H9 (cell line): ENCODE results near the gene HAND1. TPM values are rescaled to one million over a fixed set of nuclear protein-coding genes. Genes with fewer than 3 reads are reported as not detected.

Source experiments
- DNase-seq: peaks from one replicate; pipeline ENCODE4 v3.0.0-alpha.2; 2017
- H2AFZ ChIP-seq: one replicate; pipeline ENCODE4 v1.6.1; 2013; ENCODE audit warnings: mild to moderate bottlenecking, low read length, control low read depth, moderate library complexity
- H2AK5ac ChIP-seq: 2 replicates; pipeline ENCODE4 v1.6.1; 2013; ENCODE audit warnings: low read length, control low read depth, mixed read lengths; ENCODE audit not compliant: insufficient read length
- H2BK120ac ChIP-seq: one replicate; pipeline ENCODE4 v1.6.1; 2013; ENCODE audit warnings: low read depth, mild to moderate bottlenecking, low read length, control low read depth, inconsistent platforms; ENCODE audit not compliant: poor library complexity, severe bottlenecking
- H2BK12ac ChIP-seq: 2 replicates; pipeline ENCODE4 v1.6.1; 2013; ENCODE audit warnings: low read length, control low read depth, mixed read lengths, low read depth; ENCODE audit not compliant: insufficient read length
- H2BK15ac ChIP-seq: 2 replicates; pipeline ENCODE4 v1.6.1; 2013; ENCODE audit warnings: low read depth, low read length, control low read depth
- H2BK20ac ChIP-seq: one replicate; pipeline ENCODE4 v1.6.1; 2013; ENCODE audit warnings: low read depth, mild to moderate bottlenecking, low read length, control low read depth, inconsistent platforms; ENCODE audit not compliant: poor library complexity, severe bottlenecking
- H2BK5ac ChIP-seq: 2 replicates; pipeline ENCODE4 v1.6.1; 2013; ENCODE audit warnings: low read length, control low read depth, mixed read lengths; ENCODE audit not compliant: insufficient read length
- H3K14ac ChIP-seq: 2 replicates; pipeline ENCODE4 v1.6.1; 2013; ENCODE audit warnings: low read length, control low read depth; ENCODE audit not compliant: insufficient read depth
- H3K18ac ChIP-seq: 2 replicates; pipeline ENCODE4 v1.6.1; 2013; ENCODE audit warnings: low read depth, mild to moderate bottlenecking, mixed read lengths, low read length, control low read depth; ENCODE audit not compliant: insufficient read length
- H3K23ac ChIP-seq: 2 replicates; pipeline ENCODE4 v1.6.1; 2013; ENCODE audit warnings: low read length, control low read depth, mixed read lengths, low read depth; ENCODE audit not compliant: insufficient read length
- H3K23me2 ChIP-seq: 2 replicates; pipeline ENCODE4 v1.6.1; 2013; ENCODE audit warnings: low read depth, mild to moderate bottlenecking, mixed read lengths, low read length, control low read depth; ENCODE audit not compliant: insufficient read length, poor library complexity, severe bottlenecking
- H3K27ac ChIP-seq: 2 replicates; pipeline ENCODE4 v1.5.1; 2013; ENCODE audit warnings: low read length, control low read depth, mixed read lengths, low read depth; ENCODE audit not compliant: insufficient read length
- H3K27me3 ChIP-seq: 2 replicates; pipeline ENCODE4 v1.6.1; 2013; ENCODE audit warnings: low read length, control low read depth, inconsistent platforms; ENCODE audit not compliant: insufficient read depth
- H3K4ac ChIP-seq: 2 replicates; pipeline ENCODE4 v1.6.1; 2013; ENCODE audit warnings: low read depth, mild to moderate bottlenecking, control low read depth, inconsistent platforms, low read length, moderate library complexity
- H3K4me1 ChIP-seq: 2 replicates; pipeline ENCODE4 v1.6.1; 2013; ENCODE audit warnings: low read length, control low read depth, inconsistent platforms; ENCODE audit not compliant: insufficient read depth
- H3K4me2 ChIP-seq: 2 replicates; pipeline ENCODE4 v1.6.1; 2013; ENCODE audit warnings: low read length, control low read depth, mixed read lengths; ENCODE audit not compliant: insufficient read length, insufficient read depth
- H3K56ac ChIP-seq: 2 replicates; pipeline ENCODE4 v1.6.1; 2013; ENCODE audit warnings: low read depth, mild to moderate bottlenecking, mixed read lengths, low read length, control low read depth; ENCODE audit not compliant: insufficient read length
- H3K79me1 ChIP-seq: 2 replicates; pipeline ENCODE4 v1.6.1; 2013; ENCODE audit warnings: low read depth, mild to moderate bottlenecking, moderate library complexity, low read length, control low read depth, inconsistent platforms; ENCODE audit not compliant: insufficient read depth, poor library complexity, severe bottlenecking
- H3K79me2 ChIP-seq: 2 replicates; pipeline ENCODE4 v1.6.1; 2013; ENCODE audit warnings: low read length, control low read depth, inconsistent platforms; ENCODE audit not compliant: insufficient read depth
- H3K9ac ChIP-seq: 2 replicates; pipeline ENCODE4 v1.6.1; 2013; ENCODE audit warnings: low read length, control low read depth, mixed read lengths; ENCODE audit not compliant: insufficient read length; ENCODE audit errors: extremely low read depth
- H3K9me3 ChIP-seq: one replicate; pipeline ENCODE4 v1.6.1; 2013; ENCODE audit warnings: low read depth, low read length, inconsistent platforms; ENCODE audit not compliant: control insufficient read depth
- H3T11ph ChIP-seq: one replicate; pipeline ENCODE4 v1.6.1; 2013; ENCODE audit warnings: mild to moderate bottlenecking, low read length, control low read depth, inconsistent platforms
- H4K20me1 ChIP-seq: one replicate; pipeline ENCODE4 v1.6.1; 2013; ENCODE audit not compliant: control insufficient read depth, insufficient read length, insufficient read depth
- H4K5ac ChIP-seq: 2 replicates; pipeline ENCODE4 v1.6.1; 2013; ENCODE audit warnings: low read depth, mild to moderate bottlenecking, mixed read lengths, low read length, control low read depth; ENCODE audit not compliant: insufficient read length
- H4K8ac ChIP-seq: replicated peaks from 2 replicates; pipeline ENCODE4 v1.6.1; 2013; ENCODE audit warnings: low read length, control low read depth, mixed read lengths, low read depth; ENCODE audit not compliant: insufficient read length
- H4K91ac ChIP-seq: 2 replicates; pipeline ENCODE4 v1.6.1; 2013; ENCODE audit warnings: low read depth, mild to moderate bottlenecking, moderate library complexity, mixed read lengths, low read length, control low read depth; ENCODE audit not compliant: insufficient read length
- H3K27ac Mint-ChIP-seq, 3 experiments: 2 replicates in 2 of 3; 3 replicates in 1 of 3; pipeline ENCODE4 v1.8.0; 2020 to 2021; ENCODE audit warnings: mixed read lengths in 3 of 3, mild to moderate bottlenecking in 1 of 3, moderate library complexity in 1 of 3
- H3K27me3 Mint-ChIP-seq: 2 replicates; pipeline ENCODE4 v1.8.0; 2021; ENCODE audit warnings: low read depth, mild to moderate bottlenecking, moderate library complexity, mixed read lengths
- H3K36me3 Mint-ChIP-seq, 3 experiments: 2 replicates in 2 of 3; 3 replicates in 1 of 3; pipeline ENCODE4 v1.8.0; 2020 to 2021; ENCODE audit warnings: low read depth in 3 of 3, mixed read lengths in 3 of 3; ENCODE audit not compliant: insufficient read depth in 1 of 3
- H3K4me1 Mint-ChIP-seq, 2 experiments: 2 replicates each; pipeline ENCODE4 v1.8.0; 2020; ENCODE audit warnings: mixed read lengths in 2 of 2
- H3K4me3 Mint-ChIP-seq, 2 experiments: 2 replicates in 1 of 2; 3 replicates in 1 of 2; pipeline ENCODE4 v1.8.0; 2020 to 2021; ENCODE audit warnings: mild to moderate bottlenecking in 2 of 2, mixed read lengths in 2 of 2, moderate library complexity in 1 of 2
- H3K9me3 Mint-ChIP-seq, 2 experiments: 2 replicates in 1 of 2; 3 replicates in 1 of 2; pipeline ENCODE4 v1.8.0; 2020; ENCODE audit warnings: mild to moderate bottlenecking in 2 of 2, mixed read lengths in 2 of 2, moderate library complexity in 1 of 2
- WGBS: extraction: QIAGEN DNeasy Blood & Tissue Kit; methylation state at CpG from one replicate; pipeline ENCODE4 v1.1.7; 2013; ENCODE audit warnings: missing lambda C conversion rate, low lambda C conversion rate, mixed read lengths; ENCODE audit not compliant: insufficient read length; ENCODE audit errors: extremely low coverage; 5-methylcytosine and 5-hydroxymethylcytosine counted together
- total RNA-seq: library from RNA; stranded (reverse); gene quantifications from 2 replicates; pipeline ENCODE4 v1.2.1, GENCODE V29; 2021
- TF ChIP-seq, protein P1 (sequence below): fragments of 200-600 bp; sonication (generic); conservative IDR thresholded peaks from 3 replicates; pipeline ENCODE4 v1.8.0; 2021; ENCODE audit warnings: antibody characterized with exemption, mild to moderate bottlenecking

The HAND1 gene
- total RNA-seq, 1 experiment from 2014 or later, result not detected

DNA sequence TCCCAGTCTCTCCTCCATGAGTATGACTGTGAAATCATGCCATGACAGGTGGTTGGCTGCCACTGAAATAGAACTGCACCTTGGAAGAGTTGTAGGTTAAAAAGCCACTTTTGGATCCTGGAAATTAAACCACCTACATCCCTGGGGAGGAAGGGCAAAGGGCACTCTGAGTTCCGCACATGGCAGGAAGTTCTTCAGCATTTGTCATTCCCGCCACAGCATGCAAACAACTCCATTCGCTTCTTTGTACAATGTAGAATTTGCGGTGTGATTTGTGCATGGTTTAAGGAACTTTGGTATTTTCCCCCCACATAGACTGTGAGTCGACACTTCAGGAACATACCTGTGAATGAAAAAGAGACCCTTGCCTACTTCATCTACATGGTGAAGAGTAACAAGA, 22.4 kb downstream of the HAND1 start:
- H3K23ac ChIP-seq, result no peak overlapping the region
- no peaks in the 10 kb centered on the region for H3K4me1 ChIP-seq
- no peak for DNase-seq
- no peak overlapping the region for H2BK5ac ChIP-seq
- WGBS, result no CpG with 5 or more reads among the region's 5 CpGs
- Mint-ChIP-seq H3K9me3 (no peaks in the 10 kb centered on the region), H3K4me1 (no peaks in the 10 kb centered on the region), H3K27me3 (no peaks in the 10 kb centered on the region), H3K36me3 (peaks cover 2 to 53% (median 34%) of the 10 kb centered on the region in 3 experiments; a peak in 6 of 7 replicates), H3K27ac (no peak overlapping the region), H3K4me3 (no peak overlapping the region)
- no peaks in the 10 kb centered on the region for H4K20me1 ChIP-seq
- no peaks in the 10 kb centered on the region for H3K27me3 ChIP-seq
- H3K4ac ChIP-seq, result no peak overlapping the region
- no peak overlapping the region for H3T11ph ChIP-seq
- H3K79me2 ChIP-seq, result no peaks in the 10 kb centered on the region
- TF ChIP-seq, protein P1, sequence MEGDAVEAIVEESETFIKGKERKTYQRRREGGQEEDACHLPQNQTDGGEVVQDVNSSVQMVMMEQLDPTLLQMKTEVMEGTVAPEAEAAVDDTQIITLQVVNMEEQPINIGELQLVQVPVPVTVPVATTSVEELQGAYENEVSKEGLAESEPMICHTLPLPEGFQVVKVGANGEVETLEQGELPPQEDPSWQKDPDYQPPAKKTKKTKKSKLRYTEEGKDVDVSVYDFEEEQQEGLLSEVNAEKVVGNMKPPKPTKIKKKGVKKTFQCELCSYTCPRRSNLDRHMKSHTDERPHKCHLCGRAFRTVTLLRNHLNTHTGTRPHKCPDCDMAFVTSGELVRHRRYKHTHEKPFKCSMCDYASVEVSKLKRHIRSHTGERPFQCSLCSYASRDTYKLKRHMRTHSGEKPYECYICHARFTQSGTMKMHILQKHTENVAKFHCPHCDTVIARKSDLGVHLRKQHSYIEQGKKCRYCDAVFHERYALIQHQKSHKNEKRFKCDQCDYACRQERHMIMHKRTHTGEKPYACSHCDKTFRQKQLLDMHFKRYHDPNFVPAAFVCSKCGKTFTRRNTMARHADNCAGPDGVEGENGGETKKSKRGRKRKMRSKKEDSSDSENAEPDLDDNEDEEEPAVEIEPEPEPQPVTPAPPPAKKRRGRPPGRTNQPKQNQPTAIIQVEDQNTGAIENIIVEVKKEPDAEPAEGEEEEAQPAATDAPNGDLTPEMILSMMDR, result no peak
- H2BK15ac ChIP-seq, result no peak overlapping the region
- H3K27ac ChIP-seq, result no peak overlapping the region
- no peaks in the 10 kb centered on the region for H3K23me2 ChIP-seq
- no peak overlapping the region for H3K4me2 ChIP-seq
- H3K56ac ChIP-seq, result no peak overlapping the region
- H4K5ac ChIP-seq, result no peak overlapping the region
- no peak overlapping the region for H2AFZ ChIP-seq
- no peak overlapping the region for H2BK120ac ChIP-seq
- H3K79me1 ChIP-seq, result no peaks in the 10 kb centered on the region
- no peak overlapping the region for H3K14ac ChIP-seq
- no peak overlapping the region for H2BK20ac ChIP-seq
- no peak overlapping the region for H4K91ac ChIP-seq
- H4K8ac ChIP-seq, result no peak overlapping the region
- H3K9me3 ChIP-seq, result no peaks in the 10 kb centered on the region
- H3K9ac ChIP-seq, result no peak overlapping the region
- no peak overlapping the region for H2AK5ac ChIP-seq
- H2BK12ac ChIP-seq, result no peak overlapping the region
- no peak overlapping the region for H3K18ac ChIP-seq
